ENCODE results near the gene CCKAR. TPM values are rescaled to one million over a fixed set of nuclear protein-coding genes. Genes with fewer than 3 reads are reported as not detected.

CCKAR gene
- total and polyA plus RNA-seq, 2 of the 8 experiments (the other 6 are each of a cell fraction or from before 2014, with no cell fraction given): not detected

- Histone ChIP-seq H2AFZ (ENCODE audit: low read length) (no peak overlapping the region), H3K79me2 (ENCODE audit: control insufficient read depth in 1 of 2, insufficient read depth in 2 of 2, low read length in 2 of 2) (peaks cover 0 to 4% of the 10 kb centered on the region in 2 experiments; a peak in 1 of 4 replicates), H3K14ac (ENCODE audit: insufficient read length) (no peak overlapping the region), H3K27me3 (replicated peaks in 1 of 4; ENCODE audit: control insufficient read depth in 3 of 4, extremely low read depth in 1 of 4, insufficient read depth in 3 of 4, low read length in 3 of 4) (no peaks in the 10 kb centered on the region), H3K9ac (replicated peaks in 1 of 4; ENCODE audit: extremely low read depth in 1 of 4, low read depth in 3 of 4, low read length in 3 of 4) (no peak overlapping the region), H2BK12ac (ENCODE audit: low read depth, low read length) (no peak overlapping the region), H3K4me2 (ENCODE audit: insufficient read depth in 1 of 2, low read depth in 2 of 2, low read length in 2 of 2) (no peak overlapping the region), H3K23ac (ENCODE audit: insufficient read length) (no peak overlapping the region), H2BK5ac (ENCODE audit: low read depth, low read length) (no peak overlapping the region), H3K4ac (replicated peaks; ENCODE audit: insufficient read length, low read depth, low read length) (no peak overlapping the region), H3K56ac (replicated peaks; ENCODE audit: insufficient read length, low read depth, low read length) (no peak overlapping the region), H3K4me3 (ENCODE audit: extremely low read depth in 1 of 4, insufficient read depth in 2 of 4, low read depth in 3 of 4, low read length in 4 of 4) (no peak overlapping the region), H4K5ac (ENCODE audit: insufficient read length, low read depth, low read length) (no peak overlapping the region), H2BK15ac (ENCODE audit: low read length) (no peak overlapping the region), H2AK5ac (ENCODE audit: low read depth, low read length) (no peak overlapping the region), H2BK20ac (ENCODE audit: low read length) (no peak overlapping the region), H4K8ac (ENCODE audit: extremely low read depth, insufficient read depth, low read length) (no peak overlapping the region), H3K18ac (ENCODE audit: extremely low read depth, low read length) (no peak overlapping the region), H3K4me1 (replicated peaks in 1 of 4; ENCODE audit: control insufficient read depth in 3 of 4, insufficient read depth in 4 of 4, low read length in 3 of 4) (no peaks in the 10 kb centered on the region), H3K79me1 (ENCODE audit: low read depth, low read length) (no peaks in the 10 kb centered on the region), H4K91ac (replicated peaks; ENCODE audit: insufficient read length, low read length) (no peak overlapping the region), H2BK120ac (replicated peaks; ENCODE audit: low read depth, low read length) (no peak overlapping the region), H3K23me2 (ENCODE audit: low read depth, low read length) (no peaks in the 10 kb centered on the region), H4K20me1 (replicated peaks in 1 of 2; ENCODE audit: control insufficient read depth in 1 of 2, insufficient read depth in 2 of 2, low read length in 2 of 2) (no peaks in the 10 kb centered on the region), H3K27ac (ENCODE audit: low read depth, low read length) (no peak overlapping the region), H3K36me3 (ENCODE audit: control insufficient read depth in 2 of 4, insufficient read depth in 4 of 4, low read length in 3 of 4) (peaks cover 7 to 69% (median 34%) of the 10 kb centered on the region in 4 experiments), H3K9me3 (ENCODE audit: insufficient read depth in 2 of 2, low read depth in 1 of 2, low read length in 1 of 2) (no peaks in the 10 kb centered on the region)
- DNase-seq (ENCODE audit: low read depth in 1 of 2, low spot score in 2 of 2) (no peak), FAIRE-seq (no peak)
- ChIA-PET POLR2A (ENCODE audit: partially characterized antibody) (interaction anchor here (0.7 kb wide), 1 partner anchor 18 kb away, joined by 3 read pairs; no protein-coding TSS in a partner anchor), CTCF (ENCODE audit: partially characterized antibody) (interaction anchor here (0.8 to 1.4 kb wide), 2 partner anchors 199 to 293 kb away, joined by 3 read pairs; no protein-coding TSS in a partner anchor)
- 100% methylated on average over 2 of the region's 2 CpGs; no CpG with 5 or more reads in 1 of the 2 experiments for WGBS, 2 experiments (ENCODE audit: extremely low coverage in 1 of 2, insufficient coverage in 1 of 2, insufficient read length in 1 of 2, insufficient replicate concordance in 2 of 2, low coverage in 1 of 2, low lambda C conversion rate in 2 of 2, missing lambda C conversion rate in 1 of 2)
- TF ChIP-seq NANOG (IDR thresholded peaks at IDR 0.05; ENCODE audit: insufficient read depth, low read depth, low read length, poor library complexity, severe bottlenecking) (no peak), CTCF (IDR thresholded peaks at IDR 0.05; ENCODE audit: control extremely low read depth in 1 of 3, insufficient read depth in 1 of 3, low read depth in 1 of 3, low read length in 3 of 3) (no peak), PHF8 (conservative IDR thresholded peaks at IDR 0.05; ENCODE audit: low read depth, low read length) (no peak), RXRA (IDR thresholded peaks at IDR 0.05; ENCODE audit: insufficient read depth, low read depth, low read length) (no peak), CHD1 (IDR thresholded peaks at IDR 0.05; ENCODE audit: low read depth, low read length) (no peak), SUZ12 (IDR thresholded peaks at IDR 0.05; ENCODE audit: low read length) (no peak), CBX8 (IDR thresholded peaks at IDR 0.05; ENCODE audit: borderline replicate concordance, low read depth, low read length) (no peak), KDM1A (IDR thresholded peaks at IDR 0.05; ENCODE audit: borderline replicate concordance, low read length) (no peak), FOSL1 (IDR thresholded peaks at IDR 0.05; ENCODE audit: insufficient read depth, low read depth, low read length) (no peak)
These were observed 58.7 kb downstream of the CCKAR start for GRCh38 chr4:26431461-26432180.
